ENCODE measurements around the gene NSL1. TPM values are rescaled to one million over a fixed set of nuclear protein-coding genes. Genes with fewer than 3 reads are reported as not detected.

NSL1 gene
- total RNA-seq, 1 donor from 2014 or later: 77.6 TPM

GRCh38 chr1:212678456-212679410 is 112.8 kb downstream of the NSL1 start:
- H3K4me3 Mint-ChIP-seq: no peak overlapping the region
- peaks cover 23% of the 10 kb centered on the region for H3K4me1 Mint-ChIP-seq
- H3K27me3 ChIP-seq: no peaks in the 10 kb centered on the region
- DNase-seq (ENCODE audit: low spot score): no peak
- no peak overlapping the region for H3K4me3 ChIP-seq
- H3K27ac Mint-ChIP-seq: no peak overlapping the region
- H2AFZ ChIP-seq (replicated peaks): no peak overlapping the region
- H3K27me3 Mint-ChIP-seq (ENCODE audit: insufficient read depth, low read depth): peaks cover 7% of the 10 kb centered on the region
- H3K4me1 ChIP-seq: peaks cover 5% of the 10 kb centered on the region
- H3K9me3 ChIP-seq (ENCODE audit: low read depth): no peaks in the 10 kb centered on the region
- no peak overlapping the region for H3K9ac ChIP-seq
- H3F3A ChIP-seq (ENCODE audit: low read depth): no peaks in the 10 kb centered on the region
- H3K36me3 ChIP-seq: no peaks in the 10 kb centered on the region
- TF ChIP-seq EZH2phosphoT487 (IDR thresholded peaks at IDR 0.05): no peak
- TF ChIP-seq EZH2 (IDR thresholded peaks at IDR 0.05): no peak
- no peak for TF ChIP-seq CTCF (IDR thresholded peaks at IDR 0.05)
- H3K9me3 Mint-ChIP-seq: no peaks in the 10 kb centered on the region
- no peaks in the 10 kb centered on the region for H3K36me3 Mint-ChIP-seq
- H3K4me2 ChIP-seq: no peak overlapping the region
- H3K27ac ChIP-seq: no peak overlapping the region
- H4K20me1 ChIP-seq (ENCODE audit: low read depth): no peaks in the 10 kb centered on the region
- H3K79me2 ChIP-seq (ENCODE audit: low read depth): no peaks in the 10 kb centered on the region

- no peaks in the 10 kb centered on the region for H3K9me3 ChIP-seq (ENCODE audit: low read depth)
- no peaks in the 10 kb centered on the region for H3F3A ChIP-seq (ENCODE audit: low read depth)
- no peak overlapping the region for H3K4me2 ChIP-seq
- no peaks in the 10 kb centered on the region for H3K9me3 Mint-ChIP-seq
- peaks cover 5% of the 10 kb centered on the region for H3K4me1 ChIP-seq
- no peaks in the 10 kb centered on the region for H3K36me3 Mint-ChIP-seq
- TF ChIP-seq EZH2phosphoT487 (IDR thresholded peaks at IDR 0.05): no peak
- TF ChIP-seq CTCF (IDR thresholded peaks at IDR 0.05): no peak
- TF ChIP-seq EZH2 (IDR thresholded peaks at IDR 0.05): no peak
- H2AFZ ChIP-seq (replicated peaks): no peak overlapping the region
- peaks cover 23% of the 10 kb centered on the region for H3K4me1 Mint-ChIP-seq
- H3K27me3 Mint-ChIP-seq (ENCODE audit: insufficient read depth, low read depth): peaks cover 7% of the 10 kb centered on the region
- peak overlapping the region; percentile 44 for H3K27ac Mint-ChIP-seq
- no peaks in the 10 kb centered on the region for H3K36me3 ChIP-seq
- no peaks in the 10 kb centered on the region for H3K27me3 ChIP-seq
- peak overlapping the region; percentile 52 for H3K4me3 Mint-ChIP-seq
- H3K79me2 ChIP-seq (ENCODE audit: low read depth): no peaks in the 10 kb centered on the region
- no peaks in the 10 kb centered on the region for H4K20me1 ChIP-seq (ENCODE audit: low read depth)
- no peak for DNase-seq (ENCODE audit: low spot score)
- no peak overlapping the region for H3K4me3 ChIP-seq
- no peak overlapping the region for H3K9ac ChIP-seq
- H3K27ac ChIP-seq: no peak overlapping the region
Observed at GRCh38 chr1:212677573-212677972, 114.0 kb downstream of the NSL1 start.

- Mint-ChIP-seq H3K27ac (no peak overlapping the region), H3K9me3 (no peaks in the 10 kb centered on the region), H3K4me3 (no peak overlapping the region), H3K27me3 (ENCODE audit: insufficient read depth, low read depth) (peaks cover 7% of the 10 kb centered on the region), H3K36me3 (no peaks in the 10 kb centered on the region), H3K4me1 (peaks cover 23% of the 10 kb centered on the region)
- Histone ChIP-seq H3K4me2 (no peak overlapping the region), H3K9ac (no peak overlapping the region), H3K4me1 (peaks cover 5% of the 10 kb centered on the region), H3K9me3 (ENCODE audit: low read depth) (no peaks in the 10 kb centered on the region), H3K27ac (no peak overlapping the region), H3K79me2 (ENCODE audit: low read depth) (no peaks in the 10 kb centered on the region), H3K4me3 (no peak overlapping the region), H2AFZ (replicated peaks) (no peak overlapping the region), H3F3A (ENCODE audit: low read depth) (no peaks in the 10 kb centered on the region), H4K20me1 (ENCODE audit: low read depth) (no peaks in the 10 kb centered on the region), H3K36me3 (no peaks in the 10 kb centered on the region), H3K27me3 (no peaks in the 10 kb centered on the region)
- TF ChIP-seq EZH2phosphoT487 (IDR thresholded peaks at IDR 0.05) (no peak), CTCF (IDR thresholded peaks at IDR 0.05) (no peak), EZH2 (IDR thresholded peaks at IDR 0.05) (no peak)
- DNase-seq (ENCODE audit: low spot score): no peak
Observed at GRCh38 chr1:212677136-212677535, 114.4 kb downstream of the NSL1 start.

Other genes with a start within 250 kb of the NSL1 start
- 7.2 and 7.8 TPM in 2 replicates for gene ATF3, start 183.0 kb downstream of the NSL1 start, total RNA-seq (ENCODE audit: low replicate concordance)
- gene BATF3, start 91.9 kb downstream of the NSL1 start, total RNA-seq (ENCODE audit: low replicate concordance): 0.53 TPM in 1 of 2 replicates, not detected in the other
- 12.5 and 18.8 TPM in 2 replicates for gene TATDN3, start 117 bp upstream of the NSL1 start, total RNA-seq (ENCODE audit: low replicate concordance)
- gene SPATA45, start 55.9 kb upstream of the NSL1 start, total RNA-seq (ENCODE audit: low replicate concordance): 1.1 TPM in 1 of 2 replicates, not detected in the other
- 30.9 and 33.2 TPM in 2 replicates for gene FLVCR1, start 66.5 kb upstream of the NSL1 start, total RNA-seq (ENCODE audit: low replicate concordance)
- gene VASH2, start 158.8 kb upstream of the NSL1 start, total RNA-seq (ENCODE audit: low replicate concordance): 5.2 and 10.7 TPM in 2 replicates
- 70.6 and 101 TPM in 2 replicates for gene ANGEL2, start 224.1 kb upstream of the NSL1 start, total RNA-seq (ENCODE audit: low replicate concordance)